GM23338 (cell line): ENCODE results near the gene LATS2.

Experiments
- CREB1 ChIP-seq: fragments of 250-450 bp; sonication (Bioruptor Pico); IDR thresholded peaks from 2 replicates; pipeline ENCODE4 v1.5.0; 2020; ENCODE audit warnings: low read depth, mild to moderate bottlenecking, moderate library complexity
- JUNB ChIP-seq: IDR thresholded peaks from one replicate; pipeline ENCODE4 v1.6.1; 2016; ENCODE audit warnings: antibody characterized with exemption; ENCODE audit not compliant: unreplicated experiment
- NANOG ChIP-seq: IDR thresholded peaks from 2 replicates; pipeline ENCODE4 v1.6.1; 2016; ENCODE audit warnings: antibody characterized with exemption, borderline replicate concordance
- TF ChIP-seq, protein P1 (sequence below), 2 experiments: fragments of 200-600 bp in 1 of 2; sonication (generic) in 1 of 2; conservative IDR thresholded peaks; 2 replicates each; pipeline versions ENCODE4 v1.5.1 to v1.6.1; 2016 to 2017; ENCODE audit warnings: antibody characterized with exemption in 2 of 2, low read depth in 2 of 2, mild to moderate bottlenecking in 2 of 2, moderate library complexity in 1 of 2

DNA sequence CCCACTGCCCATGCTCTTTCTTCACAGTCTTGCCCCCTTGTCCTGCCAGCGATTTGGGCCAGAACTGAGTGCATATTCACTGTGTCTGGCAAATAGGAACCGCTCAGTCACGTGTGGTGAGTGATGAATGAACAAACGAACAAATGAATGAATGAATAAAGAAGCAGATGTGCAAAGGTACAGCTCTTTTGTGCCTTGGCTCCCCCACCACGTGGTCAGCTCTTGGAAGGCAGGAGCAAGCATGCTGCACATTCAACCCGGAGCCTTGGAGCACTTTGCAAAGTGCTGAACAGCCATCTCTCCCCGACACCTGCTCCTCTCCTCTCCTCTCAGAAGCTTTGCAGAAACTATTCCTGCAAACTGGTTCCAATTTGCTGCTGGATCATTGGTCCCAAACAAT lies 52.4 kb downstream of the LATS2 start:
- no peak for TF ChIP-seq NANOG
- TF ChIP-seq, protein P1, sequence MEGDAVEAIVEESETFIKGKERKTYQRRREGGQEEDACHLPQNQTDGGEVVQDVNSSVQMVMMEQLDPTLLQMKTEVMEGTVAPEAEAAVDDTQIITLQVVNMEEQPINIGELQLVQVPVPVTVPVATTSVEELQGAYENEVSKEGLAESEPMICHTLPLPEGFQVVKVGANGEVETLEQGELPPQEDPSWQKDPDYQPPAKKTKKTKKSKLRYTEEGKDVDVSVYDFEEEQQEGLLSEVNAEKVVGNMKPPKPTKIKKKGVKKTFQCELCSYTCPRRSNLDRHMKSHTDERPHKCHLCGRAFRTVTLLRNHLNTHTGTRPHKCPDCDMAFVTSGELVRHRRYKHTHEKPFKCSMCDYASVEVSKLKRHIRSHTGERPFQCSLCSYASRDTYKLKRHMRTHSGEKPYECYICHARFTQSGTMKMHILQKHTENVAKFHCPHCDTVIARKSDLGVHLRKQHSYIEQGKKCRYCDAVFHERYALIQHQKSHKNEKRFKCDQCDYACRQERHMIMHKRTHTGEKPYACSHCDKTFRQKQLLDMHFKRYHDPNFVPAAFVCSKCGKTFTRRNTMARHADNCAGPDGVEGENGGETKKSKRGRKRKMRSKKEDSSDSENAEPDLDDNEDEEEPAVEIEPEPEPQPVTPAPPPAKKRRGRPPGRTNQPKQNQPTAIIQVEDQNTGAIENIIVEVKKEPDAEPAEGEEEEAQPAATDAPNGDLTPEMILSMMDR (conservative IDR thresholded peaks at IDR 0.05; ENCODE audit: low read depth in 2 of 2) = no peak
- no peak for TF ChIP-seq JUNB
- no peak for TF ChIP-seq CREB1 (CRISPR knock-in tag)
